OCI-LY3 (cell line): ENCODE measurements around the gene PDPN.

Experiments
- H2AFZ ChIP-seq: fragments of 200-600, 300-600 bp; shearing (Covaris generic); 2 replicates; pipeline ENCODE4 v1.6.0; 2014; ENCODE audit warnings: antibody characterized with exemption, low read depth, low read length
- H3K27ac ChIP-seq: fragments of 200-600, 300-600 bp; sonication (generic); 2 replicates; pipeline ENCODE4 v1.5.1; 2014; ENCODE audit warnings: mild to moderate bottlenecking, low read length, moderate library complexity, mixed read lengths
- H3K27me3 ChIP-seq: fragments of 200-600, 300-600 bp; sonication (generic); 2 replicates; pipeline ENCODE4 v1.6.1; 2014; ENCODE audit warnings: low read depth, low read length, mixed read lengths
- H3K36me3 ChIP-seq: fragments of 200-600, 300-600 bp; sonication (generic); replicated peaks from 2 replicates; pipeline ENCODE3; 2014; ENCODE audit warnings: low read depth, low read length, mixed read lengths
- H3K4me1 ChIP-seq: fragments of 300-600, 200-600 bp; sonication (generic); 2 replicates; pipeline ENCODE4 v1.6.1; 2014; ENCODE audit warnings: low read length, mixed read lengths
- H3K4me2 ChIP-seq: fragments of 200-600, 300-600 bp; sonication (generic); 2 replicates; pipeline ENCODE4 v1.6.1; 2014; ENCODE audit warnings: low read length, mixed read lengths
- H3K4me3 ChIP-seq: fragments of 300-600, 200-600 bp; sonication (generic); 2 replicates; pipeline ENCODE4 v1.5.1; 2014; ENCODE audit warnings: antibody characterized with exemption, mild to moderate bottlenecking, low read length, moderate library complexity
- H3K79me2 ChIP-seq: fragments of 300-600, 200-600 bp; shearing (Covaris generic); 2 replicates; pipeline ENCODE4 v1.6.1; 2014; ENCODE audit warnings: mild to moderate bottlenecking, low read length, mixed read lengths
- H3K9ac ChIP-seq: fragments of 300-600, 200-600 bp; shearing (Covaris generic); 2 replicates; pipeline ENCODE4 v1.6.0; 2014; ENCODE audit warnings: mild to moderate bottlenecking, low read length, moderate library complexity
- H3K9me3 ChIP-seq: fragments of 200-600, 300-600 bp; shearing (Covaris generic); 2 replicates; pipeline ENCODE4 v1.6.1; 2014; ENCODE audit warnings: low read length, mixed read lengths; ENCODE audit not compliant: insufficient read depth
- H4K20me1 ChIP-seq: fragments of 200-600, 300-600 bp; sonication (generic); 2 replicates; pipeline ENCODE4 v1.6.1; 2016; ENCODE audit warnings: low read length, mixed read lengths; ENCODE audit not compliant: insufficient read depth
- CTCF ChIP-seq: fragments of 200-600, 300-600 bp; sonication (generic); IDR thresholded peaks from 2 replicates; pipeline ENCODE4 v1.5.1; 2014; ENCODE audit warnings: antibody characterized with exemption, low read length, low read depth
- EZH2phosphoT487 ChIP-seq: fragments of 200-600 bp; shearing (Covaris generic); IDR thresholded peaks from 2 replicates; pipeline ENCODE4 v1.6.1; 2018; ENCODE audit warnings: antibody characterized with exemption, mixed run types, low read depth

The PDPN gene

DNA sequence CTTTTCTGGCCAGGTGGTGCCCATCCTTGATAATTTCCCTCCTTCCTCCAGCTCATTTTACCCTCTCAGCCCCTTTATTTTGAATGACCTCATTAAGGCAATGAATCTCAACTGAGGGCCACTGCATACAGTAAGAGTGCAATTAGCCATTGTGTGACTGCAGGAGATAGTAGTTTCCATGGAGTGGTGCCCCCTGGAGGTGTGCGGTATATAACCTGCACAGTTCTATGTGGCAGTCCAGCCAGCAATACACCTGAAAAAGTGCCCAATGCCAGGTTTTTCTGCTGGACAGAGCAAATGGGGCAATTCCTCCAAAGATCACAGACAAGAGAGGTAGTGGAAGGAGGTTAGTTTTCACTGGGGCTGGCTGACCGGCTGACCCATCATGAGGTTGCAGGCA lies 43.9 kb upstream of the PDPN start:
- Histone ChIP-seq H3K4me1 (no peaks in the 10 kb centered on the region), H3K9ac (no peak overlapping the region), H3K27ac (no peak overlapping the region), H3K9me3 (no peaks in the 10 kb centered on the region), H3K36me3 (no peaks in the 10 kb centered on the region), H3K4me2 (no peak overlapping the region), H3K27me3 (no peaks in the 10 kb centered on the region), H2AFZ (no peak overlapping the region), H3K4me3 (no peak overlapping the region), H3K79me2 (no peaks in the 10 kb centered on the region), H4K20me1 (no peaks in the 10 kb centered on the region)
- TF ChIP-seq CTCF (no peak), EZH2phosphoT487 (no peak)

DNA sequence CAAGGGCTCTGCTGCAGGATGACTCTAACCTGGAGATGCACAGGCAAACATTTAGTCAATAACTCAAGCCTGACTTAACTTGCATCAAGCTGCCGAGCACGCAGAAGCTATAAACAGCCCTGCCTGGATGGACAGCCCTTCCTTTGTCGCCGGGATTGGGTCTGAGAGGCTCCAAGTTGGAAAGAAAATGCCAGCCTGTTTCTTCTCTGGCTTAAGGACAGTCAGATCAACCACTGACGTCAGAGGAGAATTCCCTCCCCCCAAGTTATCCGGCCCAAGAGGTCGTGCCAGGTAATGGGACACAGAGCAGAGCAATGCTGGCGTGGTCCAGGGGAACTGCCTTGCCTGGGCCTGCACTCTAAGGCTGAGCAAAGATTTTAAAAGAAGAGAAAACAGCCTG lies 42.8 kb upstream of the PDPN start:
- Histone ChIP-seq H3K9me3 (no peaks in the 10 kb centered on the region), H3K27ac (no peak overlapping the region), H3K27me3 (no peaks in the 10 kb centered on the region), H3K4me1 (no peaks in the 10 kb centered on the region), H3K79me2 (no peaks in the 10 kb centered on the region), H3K4me3 (no peak overlapping the region), H4K20me1 (no peaks in the 10 kb centered on the region), H3K4me2 (no peak overlapping the region), H3K9ac (no peak overlapping the region), H3K36me3 (no peaks in the 10 kb centered on the region), H2AFZ (no peak overlapping the region)
- TF ChIP-seq EZH2phosphoT487 = no peak
- no peak for TF ChIP-seq CTCF

- Histone ChIP-seq H3K79me2 (no peaks in the 10 kb centered on the region), H3K4me3 (no peak overlapping the region), H3K4me1 (no peaks in the 10 kb centered on the region), H3K27me3 (no peaks in the 10 kb centered on the region), H3K9me3 (no peaks in the 10 kb centered on the region), H3K27ac (no peak overlapping the region), H3K36me3 (no peaks in the 10 kb centered on the region), H4K20me1 (no peaks in the 10 kb centered on the region), H3K9ac (no peak overlapping the region), H2AFZ (no peak overlapping the region), H3K4me2 (no peak overlapping the region)
- no peak for TF ChIP-seq CTCF
- TF ChIP-seq EZH2phosphoT487 = no peak
Measured at GRCh38 chr1:13541435-13542215, 42.0 kb upstream of the PDPN start.

GRCh38 chr1:13543451-13544220 lies 40.0 kb upstream of the PDPN start:
- Histone ChIP-seq H3K4me3 (no peak overlapping the region), H3K36me3 (no peaks in the 10 kb centered on the region), H3K9me3 (no peaks in the 10 kb centered on the region), H3K27ac (no peak overlapping the region), H3K4me2 (no peak overlapping the region), H3K9ac (no peak overlapping the region), H2AFZ (no peak overlapping the region), H3K79me2 (no peaks in the 10 kb centered on the region), H4K20me1 (no peaks in the 10 kb centered on the region), H3K27me3 (no peaks in the 10 kb centered on the region), H3K4me1 (no peaks in the 10 kb centered on the region)
- TF ChIP-seq EZH2phosphoT487 (no peak), CTCF (no peak)
